ENCODE results near the gene SFXN5. TPM values are rescaled to one million over a fixed set of nuclear protein-coding genes. Genes with fewer than 3 reads are reported as not detected.

The SFXN5 gene
- total RNA-seq, 1 experiment from 2014 or later = 27.8 TPM

- ChIA-PET CTCF (interaction anchor here (0.6 to 4.0 kb wide), 6 partner anchors 9 to 1991 kb away, joined by 3 to 30 read pairs (median 12); no protein-coding TSS in a partner anchor), POLR2A (interaction anchor here (0.6 kb wide), 1 partner anchor 234 kb away, joined by 3 read pairs; no protein-coding TSS in a partner anchor)
- TF ChIP-seq REST (IDR thresholded peaks at IDR 0.05; ENCODE audit: insufficient read depth in 1 of 2, low read depth in 2 of 2, low read length in 1 of 2) (no peak), POLR2AphosphoS5 (IDR thresholded peaks at IDR 0.05; ENCODE audit: low read depth, low read length) (no peak), CTCF (IDR thresholded peaks at IDR 0.05) (no peak), SIN3A (IDR thresholded peaks at IDR 0.05; ENCODE audit: borderline replicate concordance, insufficient read depth, low read depth, low read length) (no peak), TCF7L2 (IDR thresholded peaks at IDR 0.05; ENCODE audit: low read depth, low read length) (no peak)
- Histone ChIP-seq H3K36me3 (ENCODE audit: control insufficient read depth, insufficient read depth, low read length) (no peaks in the 10 kb centered on the region; the same call in 1 of the 2 replicates), H3K4me3 (ENCODE audit: low read depth in 2 of 2, low read length in 2 of 2) (no peak overlapping the region), H3K27ac (ENCODE audit: low read length) (no peak overlapping the region), H3K9me3 (ENCODE audit: control insufficient read depth, insufficient read depth, low read depth, low read length) (no peaks in the 10 kb centered on the region), H3K27me3 (ENCODE audit: control insufficient read depth, insufficient read depth, low read length) (no peaks in the 10 kb centered on the region), H3K4me1 (ENCODE audit: control insufficient read depth, insufficient read depth, low read length) (no peaks in the 10 kb centered on the region)
- in situ Hi-C loops (cut with HindIII; ENCODE audit: low pct_unique_long_range_greater_than_20kb, low sequenced_read_pairs) (no loop called here), intact Hi-C loops (cut with micrococcal nuclease; ENCODE audit: unreplicated experiment) (loop anchor here (5.0 kb wide), 2 partner anchors 268 to 283 kb away; no protein-coding TSS in a partner anchor)
- ATAC-seq = no peak
- no TSS peak for BruUV-seq (replicated peaks)
- DNase-seq (ENCODE audit: low read depth, low spot score) = no peak
Measured at GRCh38 chr2:72894514-72894913, 177.0 kb downstream of the SFXN5 start.

- H3K4me3 ChIP-seq (ENCODE audit: low read depth in 2 of 2, low read length in 2 of 2) = no peak overlapping the region
- no peak for TF ChIP-seq REST (IDR thresholded peaks at IDR 0.05; ENCODE audit: insufficient read depth in 1 of 2, low read depth in 2 of 2, low read length in 1 of 2)
- TF ChIP-seq CTCF (IDR thresholded peaks at IDR 0.05) = peak; percentile 86
- TF ChIP-seq POLR2AphosphoS5 (IDR thresholded peaks at IDR 0.05; ENCODE audit: low read depth, low read length) = no peak
- TF ChIP-seq TCF7L2 (IDR thresholded peaks at IDR 0.05; ENCODE audit: low read depth, low read length) = no peak
- no peak for TF ChIP-seq SIN3A (IDR thresholded peaks at IDR 0.05; ENCODE audit: borderline replicate concordance, insufficient read depth, low read depth, low read length)
- H3K4me1 ChIP-seq (ENCODE audit: control insufficient read depth, insufficient read depth, low read length) = peaks cover 4% of the 10 kb centered on the region
- in situ Hi-C loops (cut with HindIII; ENCODE audit: low pct_unique_long_range_greater_than_20kb, low sequenced_read_pairs) (no loop called here), intact Hi-C loops (cut with micrococcal nuclease; ENCODE audit: unreplicated experiment) (loop anchor here (1.0 to 5.0 kb wide), 3 partner anchors 42 to 284 kb away; no protein-coding TSS in a partner anchor)
- DNase-seq (ENCODE audit: low read depth, low spot score) (no peak), ATAC-seq (peak; percentile 87)
- no peaks in the 10 kb centered on the region; the same call in 1 of the 2 replicates for H3K36me3 ChIP-seq (ENCODE audit: control insufficient read depth, insufficient read depth, low read length)
- no peak overlapping the region for H3K27ac ChIP-seq (ENCODE audit: low read length)
- ChIA-PET POLR2A (interaction anchor here (0.6 kb wide), 2 partner anchors 44 to 234 kb away, joined by 3 to 13 read pairs; no protein-coding TSS in a partner anchor), CTCF (interaction anchor here (0.6 to 4.0 kb wide), 17 partner anchors 9 to 1354 kb away, joined by 3 to 30 read pairs (median 4); partner anchors contain the start of gene EMX1)
- H3K27me3 ChIP-seq (ENCODE audit: control insufficient read depth, insufficient read depth, low read length) = no peaks in the 10 kb centered on the region
- no peaks in the 10 kb centered on the region for H3K9me3 ChIP-seq (ENCODE audit: control insufficient read depth, insufficient read depth, low read depth, low read length)
- BruUV-seq (replicated peaks) = no TSS peak
Measured at GRCh38 chr2:72893594-72894319, 177.8 kb downstream of the SFXN5 start.

Data from Panc1 (cell line).